Measurements from ENCODE around the gene CCNY. TPM values are rescaled to one million over a fixed set of nuclear protein-coding genes. Genes with fewer than 3 reads are reported as not detected.
"Not testable (repeated sequence)": the region's sequence is repeated elsewhere in the genome, so short reads cannot be mapped to it uniquely, and the experiment has no call there.

CCNY gene
- total RNA-seq, 4 donors from 2014 or later: 23.9 to 68.1 (median 39.5) TPM

DNA sequence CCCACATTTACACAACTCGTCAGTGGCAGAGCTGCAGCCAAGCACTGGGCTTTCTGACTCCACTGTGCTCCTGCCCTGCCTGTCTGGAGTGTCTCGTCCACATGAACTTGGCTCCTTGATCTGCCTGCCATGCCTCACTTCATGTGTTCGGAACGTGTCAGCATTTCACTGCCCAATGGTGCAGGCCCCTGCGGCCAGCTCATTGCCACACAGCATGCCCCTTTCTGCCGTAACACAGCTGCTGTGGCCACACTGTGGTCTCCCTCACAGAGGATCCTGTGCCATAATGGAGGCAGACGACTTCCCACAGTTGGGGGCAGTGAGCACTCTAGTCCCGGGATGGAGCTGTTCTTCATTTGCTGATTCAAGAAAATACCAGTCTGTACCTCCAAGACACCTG lies 174.6 kb downstream of the CCNY start:
- H3K4me1 ChIP-seq: peaks cover 3 to 6% of the 10 kb centered on the region in 2 donors
- TF ChIP-seq POLR2A (IDR thresholded peaks at IDR 0.05): no peak
- TF ChIP-seq, protein P1, sequence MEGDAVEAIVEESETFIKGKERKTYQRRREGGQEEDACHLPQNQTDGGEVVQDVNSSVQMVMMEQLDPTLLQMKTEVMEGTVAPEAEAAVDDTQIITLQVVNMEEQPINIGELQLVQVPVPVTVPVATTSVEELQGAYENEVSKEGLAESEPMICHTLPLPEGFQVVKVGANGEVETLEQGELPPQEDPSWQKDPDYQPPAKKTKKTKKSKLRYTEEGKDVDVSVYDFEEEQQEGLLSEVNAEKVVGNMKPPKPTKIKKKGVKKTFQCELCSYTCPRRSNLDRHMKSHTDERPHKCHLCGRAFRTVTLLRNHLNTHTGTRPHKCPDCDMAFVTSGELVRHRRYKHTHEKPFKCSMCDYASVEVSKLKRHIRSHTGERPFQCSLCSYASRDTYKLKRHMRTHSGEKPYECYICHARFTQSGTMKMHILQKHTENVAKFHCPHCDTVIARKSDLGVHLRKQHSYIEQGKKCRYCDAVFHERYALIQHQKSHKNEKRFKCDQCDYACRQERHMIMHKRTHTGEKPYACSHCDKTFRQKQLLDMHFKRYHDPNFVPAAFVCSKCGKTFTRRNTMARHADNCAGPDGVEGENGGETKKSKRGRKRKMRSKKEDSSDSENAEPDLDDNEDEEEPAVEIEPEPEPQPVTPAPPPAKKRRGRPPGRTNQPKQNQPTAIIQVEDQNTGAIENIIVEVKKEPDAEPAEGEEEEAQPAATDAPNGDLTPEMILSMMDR (IDR thresholded peaks at IDR 0.05 in 4 of 5, conservative IDR thresholded peaks at IDR 0.05 in 1 of 5): no peak
- intact Hi-C loops (cut with DNase I; ENCODE audit: low total_unique reads) (no loop called here), in situ Hi-C loops (cut with MboI; ENCODE audit: low sequenced_read_pairs in 4 of 4) (no loop called here)
- ATAC-seq (no peak), DNase-seq (no peak)
- no peak overlapping the region for H3K4me3 ChIP-seq
- H3K27ac ChIP-seq: no peak overlapping the region
- no peaks in the 10 kb centered on the region for H3K9me3 ChIP-seq
- no peaks in the 10 kb centered on the region for H3K27me3 ChIP-seq
- H3K36me3 ChIP-seq: no peaks in the 10 kb centered on the region

DNA sequence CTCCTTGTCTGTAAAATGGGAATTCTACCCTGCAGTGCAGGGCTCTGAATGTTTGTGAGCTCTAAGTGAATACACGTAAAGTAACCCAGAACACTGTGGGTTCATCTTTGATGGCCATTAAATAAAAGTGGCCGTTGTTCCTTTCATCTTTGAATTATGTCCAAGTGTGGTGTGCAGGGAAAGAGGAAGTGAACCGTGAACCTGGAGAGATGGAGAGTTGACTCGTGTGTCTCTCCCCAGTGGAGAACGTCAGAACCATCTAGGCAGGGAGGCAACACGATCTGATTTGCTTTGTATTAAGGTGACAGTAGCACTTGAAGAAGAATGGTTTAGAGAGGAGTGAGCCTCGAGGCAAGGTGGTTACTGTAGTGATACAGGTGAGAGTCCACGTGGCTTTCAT lies 175.3 kb downstream of the CCNY start:
- in situ Hi-C loops (cut with MboI; ENCODE audit: low sequenced_read_pairs in 4 of 4) (no loop called here), intact Hi-C loops (cut with DNase I; ENCODE audit: low total_unique reads) (no loop called here)
- H3K36me3 ChIP-seq: no peaks in the 10 kb centered on the region
- H3K27ac ChIP-seq: no peak overlapping the region
- H3K4me3 ChIP-seq: no peak overlapping the region
- DNase-seq: no peak
- no peaks in the 10 kb centered on the region for H3K27me3 ChIP-seq
- H3K4me1 ChIP-seq: peaks cover 2 to 3% of the 10 kb centered on the region in 2 donors
- no peaks in the 10 kb centered on the region for H3K9me3 ChIP-seq
- TF ChIP-seq POLR2A (IDR thresholded peaks at IDR 0.05): no peak
- TF ChIP-seq, protein P1 (IDR thresholded peaks at IDR 0.05 in 4 of 5, conservative IDR thresholded peaks at IDR 0.05 in 1 of 5): no peak
- ATAC-seq: no peak

DNA sequence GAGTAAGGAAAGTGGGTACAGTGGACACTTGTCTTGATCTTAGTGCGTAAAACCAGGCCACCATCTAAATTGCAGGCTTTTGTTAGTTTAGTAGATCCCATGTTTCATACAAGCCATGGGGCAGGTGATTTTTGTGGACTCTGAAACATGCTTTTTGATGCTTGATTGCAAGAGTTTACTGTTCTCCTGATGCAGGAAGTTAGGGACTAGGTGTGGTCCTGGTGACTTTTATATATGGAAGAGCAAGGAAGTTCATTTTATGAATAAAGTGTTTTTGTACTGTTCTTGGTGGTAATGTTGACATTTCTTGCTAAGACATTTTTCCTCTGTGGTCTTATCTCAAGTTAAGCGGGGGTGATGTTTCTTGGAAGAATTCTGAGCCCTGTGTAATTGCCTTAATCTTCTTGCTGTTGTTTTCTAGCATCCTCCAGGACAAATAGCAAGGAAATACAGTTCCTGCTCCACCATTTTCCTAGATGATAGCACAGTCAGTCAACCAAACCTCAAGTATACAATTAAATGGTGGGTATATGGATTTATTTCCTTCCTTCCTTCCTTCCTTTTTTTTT lies 179.9 kb downstream of the CCNY start:
- in situ Hi-C loops (cut with MboI; ENCODE audit: low sequenced_read_pairs in 4 of 4) (no loop called here), intact Hi-C loops (cut with DNase I; ENCODE audit: low total_unique reads) (no loop called here)
- DNase-seq: no peak
- TF ChIP-seq POLR2A (IDR thresholded peaks at IDR 0.05): no peak
- TF ChIP-seq, protein P1 (IDR thresholded peaks at IDR 0.05 in 4 of 5, conservative IDR thresholded peaks at IDR 0.05 in 1 of 5): no peak
- H3K4me3 ChIP-seq: no peak overlapping the region
- no peaks in the 10 kb centered on the region for H3K36me3 ChIP-seq
- no peak overlapping the region for H3K27ac ChIP-seq
- peaks cover 5 to 7% of the 10 kb centered on the region in 2 donors for H3K4me1 ChIP-seq
- H3K27me3 ChIP-seq: no peaks in the 10 kb centered on the region
- H3K9me3 ChIP-seq: no peaks in the 10 kb centered on the region
- ATAC-seq: no peak

DNA sequence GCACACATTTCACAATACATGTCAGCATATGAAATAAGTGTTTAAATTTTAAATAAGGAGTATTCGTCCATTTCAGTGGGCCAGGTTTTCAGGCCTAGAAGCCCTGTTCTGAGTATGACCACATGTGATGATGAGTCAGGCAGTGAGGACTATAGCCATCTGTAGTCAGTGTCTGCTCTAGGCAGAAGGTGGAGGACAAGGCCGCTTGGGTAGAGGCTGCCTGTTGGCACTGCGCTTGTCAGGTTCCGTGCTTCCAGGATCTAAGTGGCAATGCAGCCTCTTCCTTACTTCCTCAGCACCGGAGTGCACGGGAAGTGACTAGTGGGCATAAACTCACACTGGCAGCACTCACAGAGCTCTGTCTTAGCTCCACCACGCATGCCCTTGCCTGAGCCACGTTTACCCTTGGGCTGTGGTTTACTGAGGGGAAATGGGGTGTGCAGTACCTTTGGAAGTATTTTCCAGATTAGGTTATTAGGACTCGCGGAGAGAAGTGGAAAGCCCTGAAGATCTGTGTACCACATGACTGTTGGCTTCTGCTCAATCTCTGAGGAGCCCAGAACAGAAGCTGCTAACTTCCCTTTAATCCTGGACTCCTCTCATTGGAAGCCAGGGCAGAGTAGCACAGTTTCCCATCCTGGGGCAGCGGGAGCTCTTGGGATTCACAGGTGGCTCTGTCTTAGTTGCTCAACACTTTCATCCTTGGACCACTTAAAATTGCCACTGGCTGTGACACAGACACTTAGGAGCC lies 181.3 kb downstream of the CCNY start:
- Histone ChIP-seq H3K4me3 (no peak overlapping the region), H3K4me1 (peaks cover 5 to 7% of the 10 kb centered on the region in 2 donors), H3K27ac (peak overlapping the region in 1 of 4 donors; percentile 43), H3K27me3 (no peaks in the 10 kb centered on the region), H3K9me3 (no peaks in the 10 kb centered on the region), H3K36me3 (no peaks in the 10 kb centered on the region)
- in situ Hi-C loops (cut with MboI; ENCODE audit: low sequenced_read_pairs in 4 of 4) (no loop called here), intact Hi-C loops (cut with DNase I; ENCODE audit: low total_unique reads) (no loop called here)
- TF ChIP-seq POLR2A (IDR thresholded peaks at IDR 0.05): no peak
- TF ChIP-seq, protein P1 (IDR thresholded peaks at IDR 0.05 in 4 of 5, conservative IDR thresholded peaks at IDR 0.05 in 1 of 5): no peak
- ATAC-seq (peak; percentile 65 to 75), DNase-seq (peak in 1 of 2 donors; percentile 19)

DNA sequence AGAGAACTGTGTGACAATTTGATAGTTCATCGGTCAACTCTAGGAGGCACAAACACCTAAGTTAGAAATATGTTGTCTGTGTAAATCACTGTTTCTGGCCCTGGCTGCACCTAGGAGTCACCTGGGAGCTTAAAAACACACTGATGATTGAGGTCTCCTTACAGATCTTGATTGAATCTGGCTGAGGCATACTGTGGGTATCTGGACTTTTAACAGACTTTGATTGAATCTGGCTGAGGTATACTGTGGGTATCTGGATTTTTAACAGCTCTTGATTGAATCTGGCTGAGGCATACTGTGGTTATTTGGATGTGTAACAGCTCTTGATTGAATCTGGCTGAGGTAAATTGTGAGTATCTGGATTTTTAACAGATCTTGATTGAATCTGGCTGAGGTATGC lies 181.9 kb downstream of the CCNY start:
- H3K4me1 ChIP-seq; ATAC-seq; H3K4me3 ChIP-seq; in situ Hi-C loops (cut with MboI; ENCODE audit: low sequenced_read_pairs in 4 of 4); H3K27me3 ChIP-seq; DNase-seq; intact Hi-C loops (cut with DNase I; ENCODE audit: low total_unique reads); H3K27ac ChIP-seq; H3K36me3 ChIP-seq; H3K9me3 ChIP-seq: not testable (repeated sequence)
